ENCODE measurements around the gene SLC22A4.

- TF ChIP-seq RAD21 (IDR thresholded peaks at IDR 0.05 in 1 of 2, conservative IDR thresholded peaks at IDR 0.05 in 1 of 2; ENCODE audit: low read depth in 2 of 2, low read length in 2 of 2) (no peak), KDM1A (IDR thresholded peaks at IDR 0.05; ENCODE audit: borderline replicate concordance, low read length) (no peak), SIN3A (conservative IDR thresholded peaks at IDR 0.05 in 1 of 2, IDR thresholded peaks at IDR 0.05 in 1 of 2; ENCODE audit: low read depth in 1 of 2, low read length in 2 of 2) (no peak), TAF1 (IDR thresholded peaks at IDR 0.05; ENCODE audit: low read depth, low read length) (no peak), SRF (IDR thresholded peaks at IDR 0.05; ENCODE audit: low read depth, low read length) (no peak), TBP (IDR thresholded peaks at IDR 0.05; ENCODE audit: low read depth, low read length) (no peak), MAFK (IDR thresholded peaks at IDR 0.05; ENCODE audit: low read depth, low read length) (no peak), CTCF (IDR thresholded peaks at IDR 0.05; ENCODE audit: control extremely low read depth in 1 of 3, insufficient read depth in 1 of 3, low read depth in 1 of 3, low read length in 3 of 3) (no peak), SP1 (IDR thresholded peaks at IDR 0.05; ENCODE audit: low read depth, low read length) (no peak), POLR2A (IDR thresholded peaks at IDR 0.05; ENCODE audit: control extremely low read depth in 1 of 2, low read depth in 2 of 2, low read length in 2 of 2) (no peak), EP300 (IDR thresholded peaks at IDR 0.05; ENCODE audit: borderline replicate concordance in 1 of 2, low read depth in 2 of 2, low read length in 2 of 2) (no peak), GABPA (IDR thresholded peaks at IDR 0.05; ENCODE audit: borderline replicate concordance, insufficient read depth, low read length) (no peak)
These were observed 74.8 kb downstream of the SLC22A4 start for GRCh38 chr5:132369007-132369473.

All from H1 (cell line).